DOHH2 (cell line): ENCODE data around the gene CCNC.

Experiments used
- H3F3A ChIP-seq: fragments of 200-600 bp; sonication (generic), shearing (Covaris generic); 2 replicates; pipeline ENCODE4 v1.6.0; 2016; ENCODE audit warnings: antibody characterized with exemption, mild to moderate bottlenecking; ENCODE audit not compliant: control insufficient read depth, insufficient read depth
- H3K27ac ChIP-seq: fragments of 200-600 bp; sonication (generic); 2 replicates; pipeline ENCODE4 v1.5.1; 2014; ENCODE audit warnings: low read depth, mild to moderate bottlenecking, low read length, moderate library complexity
- H3K27me3 ChIP-seq: fragments of 200-600 bp; sonication (generic); 2 replicates; pipeline ENCODE4 v1.6.1; 2014; ENCODE audit warnings: mild to moderate bottlenecking, low read length, mixed read lengths; ENCODE audit not compliant: control insufficient read depth
- H3K36me3 ChIP-seq: fragments of 200-600 bp; sonication (generic); 2 replicates; pipeline ENCODE4 v1.6.1; 2014; ENCODE audit warnings: mild to moderate bottlenecking, low read length, moderate library complexity, mixed read lengths; ENCODE audit not compliant: control insufficient read depth
- H3K4me1 ChIP-seq: fragments of 200-600 bp; sonication (generic); 2 replicates; pipeline ENCODE4 v1.6.1; 2014; ENCODE audit warnings: mild to moderate bottlenecking, low read length, mixed read lengths; ENCODE audit not compliant: control insufficient read depth
- H3K4me2 ChIP-seq: fragments of 200-600 bp; sonication (generic); 2 replicates; pipeline ENCODE4 v1.6.0; 2014; ENCODE audit warnings: mild to moderate bottlenecking, low read length, moderate library complexity
- H3K4me3 ChIP-seq: fragments of 200-600 bp; sonication (generic); 2 replicates; pipeline ENCODE4 v1.5.1; 2014; ENCODE audit warnings: mild to moderate bottlenecking, low read length, mixed read lengths
- H3K79me2 ChIP-seq: fragments of 200-600 bp; sonication (generic); 2 replicates; pipeline ENCODE4 v1.6.1; 2014; ENCODE audit warnings: mild to moderate bottlenecking, low read length, mixed read lengths; ENCODE audit not compliant: control insufficient read depth
- H3K9me2 ChIP-seq: fragments of 200-600 bp; sonication (generic); replicated peaks from 2 replicates; pipeline ENCODE4 v1.6.1; 2014; ENCODE audit warnings: mild to moderate bottlenecking, low read length, mixed read lengths; ENCODE audit not compliant: control insufficient read depth
- H3K9me3 ChIP-seq: fragments of 200-600 bp; sonication (generic); 2 replicates; pipeline ENCODE4 v1.6.1; 2014; ENCODE audit warnings: antibody characterized with exemption, low read length, mixed read lengths; ENCODE audit not compliant: control insufficient read depth, insufficient read depth
- H4K20me1 ChIP-seq: fragments of 200-600 bp; sonication (generic); 2 replicates; pipeline ENCODE4 v1.6.0; 2014; ENCODE audit warnings: low read depth, mild to moderate bottlenecking, antibody characterized with exemption, low read length, moderate library complexity; ENCODE audit not compliant: control insufficient read depth, insufficient read depth
- EZH2phosphoT487 ChIP-seq: fragments of 200-600 bp; sonication (generic); IDR thresholded peaks from 2 replicates; pipeline ENCODE4 v1.6.1; 2017; ENCODE audit warnings: borderline replicate concordance, mild to moderate bottlenecking, antibody characterized with exemption, low read length, moderate library complexity, mixed read lengths
- TF ChIP-seq, protein P1 (sequence below): fragments of 200-600 bp; sonication (generic); IDR thresholded peaks from one replicate; pipeline ENCODE4 v1.5.1; 2014; ENCODE audit warnings: antibody characterized with exemption, mild to moderate bottlenecking, low read depth, low read length; ENCODE audit not compliant: poor library complexity, severe bottlenecking

The CCNC gene

DNA sequence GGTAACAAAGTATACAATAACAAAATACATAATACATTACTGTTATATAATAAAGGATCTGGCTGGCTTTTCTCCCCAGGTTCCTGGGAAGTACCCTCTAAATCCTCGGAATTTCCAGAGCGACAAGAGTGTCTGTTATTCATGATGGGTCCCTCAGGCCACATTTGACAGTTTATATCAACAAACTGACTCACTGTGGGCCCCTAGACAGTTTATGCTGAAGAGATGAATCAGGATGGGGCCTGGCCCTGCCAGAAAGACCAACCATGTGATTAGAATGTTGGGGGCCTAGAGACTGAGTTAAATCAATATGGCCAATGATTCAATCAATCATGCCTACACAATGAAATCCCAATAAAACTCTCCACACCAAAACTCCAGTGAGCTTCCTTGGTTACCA lies 66.7 kb downstream of the CCNC start:
- no peak overlapping the region for H3K27ac ChIP-seq
- no peaks in the 10 kb centered on the region for H4K20me1 ChIP-seq
- H3K4me2 ChIP-seq: no peak overlapping the region
- H3K9me3 ChIP-seq: no peaks in the 10 kb centered on the region
- peaks cover 6% of the 10 kb centered on the region; the same call in 1 of the 2 replicates for H3K4me1 ChIP-seq
- peaks cover 77% of the 10 kb centered on the region for H3K36me3 ChIP-seq
- H3K4me3 ChIP-seq: no peak overlapping the region
- no peaks in the 10 kb centered on the region for H3K27me3 ChIP-seq
- H3K9me2 ChIP-seq: no peaks in the 10 kb centered on the region
- no peaks in the 10 kb centered on the region for H3K79me2 ChIP-seq
- TF ChIP-seq, protein P1, sequence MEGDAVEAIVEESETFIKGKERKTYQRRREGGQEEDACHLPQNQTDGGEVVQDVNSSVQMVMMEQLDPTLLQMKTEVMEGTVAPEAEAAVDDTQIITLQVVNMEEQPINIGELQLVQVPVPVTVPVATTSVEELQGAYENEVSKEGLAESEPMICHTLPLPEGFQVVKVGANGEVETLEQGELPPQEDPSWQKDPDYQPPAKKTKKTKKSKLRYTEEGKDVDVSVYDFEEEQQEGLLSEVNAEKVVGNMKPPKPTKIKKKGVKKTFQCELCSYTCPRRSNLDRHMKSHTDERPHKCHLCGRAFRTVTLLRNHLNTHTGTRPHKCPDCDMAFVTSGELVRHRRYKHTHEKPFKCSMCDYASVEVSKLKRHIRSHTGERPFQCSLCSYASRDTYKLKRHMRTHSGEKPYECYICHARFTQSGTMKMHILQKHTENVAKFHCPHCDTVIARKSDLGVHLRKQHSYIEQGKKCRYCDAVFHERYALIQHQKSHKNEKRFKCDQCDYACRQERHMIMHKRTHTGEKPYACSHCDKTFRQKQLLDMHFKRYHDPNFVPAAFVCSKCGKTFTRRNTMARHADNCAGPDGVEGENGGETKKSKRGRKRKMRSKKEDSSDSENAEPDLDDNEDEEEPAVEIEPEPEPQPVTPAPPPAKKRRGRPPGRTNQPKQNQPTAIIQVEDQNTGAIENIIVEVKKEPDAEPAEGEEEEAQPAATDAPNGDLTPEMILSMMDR: no peak
- TF ChIP-seq EZH2phosphoT487: no peak
- no peaks in the 10 kb centered on the region for H3F3A ChIP-seq

DNA sequence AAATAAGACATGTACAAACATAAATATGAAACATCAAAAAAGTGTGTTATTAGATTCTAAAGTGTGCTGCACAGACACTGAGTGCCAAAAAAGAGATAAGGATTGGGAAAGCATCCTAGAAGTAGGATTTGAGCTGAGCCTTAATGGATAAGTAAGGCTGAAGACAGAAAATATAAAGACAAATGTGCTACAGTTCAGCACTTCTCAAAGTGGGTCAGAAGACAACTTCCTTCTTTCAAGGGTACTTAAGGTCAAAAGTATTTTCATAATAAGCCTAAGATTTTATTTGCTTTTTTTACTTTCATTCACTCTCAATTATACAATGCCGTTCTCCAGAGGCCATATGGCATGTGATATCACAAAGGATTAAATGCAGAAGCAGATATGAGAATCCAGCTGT lies 70.0 kb downstream of the CCNC start:
- Histone ChIP-seq H3K4me1 (peaks cover 6% of the 10 kb centered on the region), H3K79me2 (no peaks in the 10 kb centered on the region), H3K36me3 (peaks cover 61% of the 10 kb centered on the region), H4K20me1 (no peaks in the 10 kb centered on the region), H3K4me2 (no peak overlapping the region), H3K9me3 (no peaks in the 10 kb centered on the region), H3K27me3 (no peaks in the 10 kb centered on the region), H3K9me2 (no peaks in the 10 kb centered on the region), H3K27ac (no peak overlapping the region), H3F3A (no peaks in the 10 kb centered on the region; the same call in 1 of the 2 replicates), H3K4me3 (no peak overlapping the region)
- TF ChIP-seq EZH2phosphoT487: no peak
- TF ChIP-seq, protein P1: no peak

DNA sequence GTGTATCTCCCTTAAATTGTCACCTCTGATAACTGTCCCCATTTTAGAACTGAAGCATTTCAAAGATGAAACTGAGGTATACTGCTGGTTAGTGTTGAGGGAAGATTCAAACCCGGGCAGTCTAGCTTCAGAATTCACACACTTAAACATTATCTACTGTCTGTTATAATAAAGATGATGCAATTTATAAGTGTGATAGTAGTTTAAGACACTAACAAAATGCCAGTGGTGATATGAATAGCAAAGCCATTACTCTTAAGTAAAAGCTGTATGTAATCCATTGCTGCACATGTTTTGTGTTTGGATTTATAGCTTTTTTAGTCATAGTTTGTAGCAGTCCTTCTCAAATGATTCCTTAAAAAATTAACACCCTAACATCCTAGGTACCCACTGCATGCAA lies 73.0 kb downstream of the CCNC start:
- Histone ChIP-seq H3K4me1 (peaks cover 6% of the 10 kb centered on the region), H3K4me3 (no peak overlapping the region), H3K36me3 (peaks cover 36% of the 10 kb centered on the region), H3K27me3 (no peaks in the 10 kb centered on the region), H3K27ac (no peak overlapping the region), H3F3A (no peaks in the 10 kb centered on the region; the same call in 1 of the 2 replicates), H3K79me2 (no peaks in the 10 kb centered on the region), H3K4me2 (no peak overlapping the region), H4K20me1 (no peaks in the 10 kb centered on the region), H3K9me2 (no peaks in the 10 kb centered on the region), H3K9me3 (no peaks in the 10 kb centered on the region)
- TF ChIP-seq, protein P1: no peak
- TF ChIP-seq EZH2phosphoT487: no peak
